Fibroblast of the aortic adventitia (primary cell): ENCODE results near the gene ADCY9. TPM values are rescaled to one million over a fixed set of nuclear protein-coding genes. Genes with fewer than 3 reads are reported as not detected.

Source experiments
- DNase-seq: peaks from one replicate; pipeline ENCODE4 v3.0.0-alpha.2; 2010; ENCODE audit warnings: low read depth
- H3K4me3 ChIP-seq: 2 replicates; pipeline ENCODE4 v1.5.1; 2011; ENCODE audit warnings: low read depth, mild to moderate bottlenecking, control low read depth, low read length, moderate library complexity
- CTCF ChIP-seq: IDR thresholded peaks from 2 replicates; pipeline ENCODE4 v1.5.1; 2011; ENCODE audit warnings: mild to moderate bottlenecking, low read length, control low read depth, inconsistent platforms; ENCODE audit not compliant: insufficient read depth
- total RNA-seq: library from RNA; depleted of rRNA; stranded (reverse); fragments of >200 nt; gene quantifications from 2 replicates; pipeline ENCODE4 v1.2.3, GENCODE V29; 2012; ENCODE audit warnings: low replicate concordance

ADCY9 gene
- total RNA-seq, 1 donor: 23.6 TPM

- no peak for TF ChIP-seq CTCF
- no peak for DNase-seq
- no peak overlapping the region for H3K4me3 ChIP-seq
Measured at GRCh38 chr16:4006397-4006999, 109.7 kb downstream of the ADCY9 start.

- TF ChIP-seq CTCF: no peak
- no peak for DNase-seq
- H3K4me3 ChIP-seq: no peak overlapping the region
Measured at GRCh38 chr16:4005731-4006130, 110.5 kb downstream of the ADCY9 start.

- no peak for DNase-seq
- no peak for TF ChIP-seq CTCF
- no peak overlapping the region for H3K4me3 ChIP-seq
Measured at GRCh38 chr16:4005281-4005680, 111.0 kb downstream of the ADCY9 start.

- TF ChIP-seq CTCF: no peak
- H3K4me3 ChIP-seq: no peak overlapping the region
- no peak for DNase-seq
Measured at GRCh38 chr16:4004206-4004605, 112.0 kb downstream of the ADCY9 start.

GRCh38 chr16:4003576-4003975, 112.7 kb downstream of the ADCY9 start:
- TF ChIP-seq CTCF: no peak
- DNase-seq: no peak

GRCh38 chr16:4003166-4003565, 113.1 kb downstream of the ADCY9 start:
- no peak for TF ChIP-seq CTCF
- DNase-seq: no peak
- H3K4me3 ChIP-seq: no peak overlapping the region

More at GRCh38 chr16:4003576-4003975, 112.7 kb downstream of the ADCY9 start:
- H3K4me3 ChIP-seq: no peak overlapping the region

GRCh38 chr16:4002121-4002520, 114.1 kb downstream of the ADCY9 start:
- H3K4me3 ChIP-seq: no peak overlapping the region
- no peak for TF ChIP-seq CTCF
- no peak for DNase-seq
